Keratinocyte (primary cell): ENCODE data around the gene PEX3. TPM values are rescaled to one million over a fixed set of nuclear protein-coding genes. Genes with fewer than 3 reads are reported as not detected.

Experiments used
- DNase-seq: peaks from one replicate; pipeline ENCODE4 v3.0.0-alpha.2; 2011; ENCODE audit warnings: low read depth, missing footprints, low spot score
- FAIRE-seq: peaks from 2 replicates; lab custom pipeline; 2011; peaks lifted over from hg19 to GRCh38; lab: Jason Lieb, UNC
- H2AFZ ChIP-seq: 2 replicates; pipeline ENCODE4 v1.6.0; 2012; ENCODE audit warnings: low read length, control low read depth, inconsistent platforms; ENCODE audit not compliant: control insufficient read depth
- H3K27ac ChIP-seq: 2 replicates; pipeline ENCODE4 v1.5.1; 2011; ENCODE audit warnings: low read length; ENCODE audit not compliant: control insufficient read depth, insufficient read depth
- H3K27me3 ChIP-seq: 3 replicates; pipeline ENCODE4 v1.6.0; 2011; ENCODE audit warnings: low read length; ENCODE audit not compliant: control insufficient read depth, insufficient read depth; ENCODE audit errors: extremely low read depth
- H3K36me3 ChIP-seq, 2 experiments: 2 replicates in 1 of 2; 3 replicates in 1 of 2; pipeline ENCODE4 v1.5.1; 2011; ENCODE audit warnings: low read length in 2 of 2, mild to moderate bottlenecking in 1 of 2; ENCODE audit not compliant: control insufficient read depth in 2 of 2, insufficient read depth in 2 of 2; ENCODE audit errors: extremely low read depth in 1 of 2
- H3K4me1 ChIP-seq: 3 replicates; pipeline ENCODE4 v1.5.1; 2011; ENCODE audit warnings: low read length; ENCODE audit not compliant: control insufficient read depth, insufficient read depth; ENCODE audit errors: extremely low read depth
- H3K4me2 ChIP-seq: 3 replicates; pipeline ENCODE4 v1.6.0; 2011; ENCODE audit warnings: low read depth, low read length; ENCODE audit not compliant: control insufficient read depth, insufficient read depth; ENCODE audit errors: extremely low read depth
- H3K4me3 ChIP-seq, 3 experiments: fragments of 200-600 bp in 1 of 3; sonication (generic) in 1 of 3; 2 replicates in 2 of 3; 3 replicates in 1 of 3; pipeline ENCODE4 v1.5.1; 2011 to 2016; ENCODE audit warnings: low read length in 3 of 3, mild to moderate bottlenecking in 3 of 3, control low read depth in 2 of 3, inconsistent platforms in 1 of 3, low read depth in 1 of 3, mixed read lengths in 1 of 3, mixed run types in 1 of 3, moderate library complexity in 1 of 3; ENCODE audit not compliant: control insufficient read depth in 2 of 3, insufficient read depth in 2 of 3; ENCODE audit errors: extremely low read depth in 1 of 3
- H3K79me2 ChIP-seq: 2 replicates; pipeline ENCODE4 v1.6.0; 2012; ENCODE audit warnings: low read length; ENCODE audit not compliant: control insufficient read depth, insufficient read depth
- H3K9ac ChIP-seq: 3 replicates; pipeline ENCODE4 v1.6.0; 2011; ENCODE audit warnings: low read length; ENCODE audit not compliant: control insufficient read depth, insufficient read depth; ENCODE audit errors: extremely low read depth
- H3K9me1 ChIP-seq: 3 replicates; pipeline ENCODE4 v1.6.0; 2011; ENCODE audit warnings: low read length; ENCODE audit not compliant: control insufficient read depth, insufficient read depth; ENCODE audit errors: extremely low read depth
- H3K9me3 ChIP-seq: 2 replicates; pipeline ENCODE4 v1.5.1; 2012; ENCODE audit warnings: low read depth, low read length; ENCODE audit not compliant: control insufficient read depth
- H4K20me1 ChIP-seq: 3 replicates; pipeline ENCODE4 v1.6.0; 2011; ENCODE audit warnings: low read length; ENCODE audit not compliant: control insufficient read depth, insufficient read depth; ENCODE audit errors: extremely low read depth
- EZH2 ChIP-seq: IDR thresholded peaks from one replicate; pipeline ENCODE4 v1.6.1; 2012; ENCODE audit warnings: inconsistent platforms, mild to moderate bottlenecking, low read length, moderate library complexity
- dilution Hi-C: fragments of 300-500 bp; cut with MboI; formaldehyde crosslinking; loops from one replicate; pipeline ENCODE4 v1.7.0; 2020; ENCODE audit warnings: low sequenced_read_pairs; ENCODE audit not compliant: extremely low pct_ligation_motif_present
- polyA plus RNA-seq, 5 experiments: library from polyadenylated mRNA; depleted of rRNA in 3 of 5; stranded (reverse) in 3 of 5; stranded (forward) in 1 of 5; unstranded in 1 of 5; fragments of >200 nt; gene quantifications; 1 replicate in 1 of 5; 2 replicates in 3 of 5; 3 replicates in 1 of 5; pipeline versions ENCODE4 v1.2.1 to v1.2.3, GENCODE V29; 2011 to 2012; ENCODE audit warnings: missing spikeins in 2 of 5, low read depth in 1 of 5, low replicate concordance in 1 of 5
- TF ChIP-seq, protein P1 (sequence below), 3 experiments: IDR thresholded peaks in 1 of 3; conservative IDR thresholded peaks in 1 of 3; optimal IDR thresholded peaks in 1 of 3; 2 replicates in 2 of 3; 3 replicates in 1 of 3; pipeline versions ENCODE3 to v1.5.1; 2011; ENCODE audit warnings: low read length in 3 of 3, mild to moderate bottlenecking in 3 of 3, moderate library complexity in 2 of 3, control low read depth in 1 of 3, inconsistent platforms in 1 of 3; ENCODE audit not compliant: insufficient read depth in 2 of 3; ENCODE audit errors: extremely low read depth in 1 of 3

The PEX3 gene
- polyA plus RNA-seq, 1 donor (not counting 4 experiments of a cell fraction or from before 2014, with no cell fraction given) = 68.1 TPM

DNA sequence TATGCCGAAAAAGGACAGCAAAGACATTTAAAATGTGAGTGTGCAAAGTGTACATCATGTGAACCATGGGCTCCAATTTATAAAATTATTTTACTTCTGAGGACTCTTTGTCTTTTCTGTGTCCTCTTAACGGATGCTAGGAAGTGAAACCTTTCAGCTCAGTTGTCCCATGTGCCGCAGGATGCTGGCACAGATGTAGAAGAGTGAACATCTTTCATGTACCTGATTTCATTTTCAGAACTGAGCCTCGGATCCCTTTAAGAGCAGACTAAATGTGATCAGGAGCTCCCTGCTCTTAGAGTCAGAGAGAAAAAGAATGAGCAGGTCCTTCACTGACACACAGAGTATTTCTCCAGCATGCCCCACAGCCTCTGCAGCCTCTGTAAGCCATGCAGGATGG is 88.5 kb downstream of the PEX3 start:
- no peak overlapping the region for H2AFZ ChIP-seq
- no peaks in the 10 kb centered on the region for H3K9me1 ChIP-seq
- H3K4me2 ChIP-seq = no peak overlapping the region
- dilution Hi-C loops = no loop called here
- no peak overlapping the region for H3K4me3 ChIP-seq
- no peaks in the 10 kb centered on the region for H3K79me2 ChIP-seq
- no peaks in the 10 kb centered on the region for H3K36me3 ChIP-seq
- H3K27ac ChIP-seq = no peak overlapping the region
- H3K4me1 ChIP-seq = no peaks in the 10 kb centered on the region
- no peak for DNase-seq
- FAIRE-seq = no peak
- no peak overlapping the region for H3K9ac ChIP-seq
- TF ChIP-seq, protein P1, sequence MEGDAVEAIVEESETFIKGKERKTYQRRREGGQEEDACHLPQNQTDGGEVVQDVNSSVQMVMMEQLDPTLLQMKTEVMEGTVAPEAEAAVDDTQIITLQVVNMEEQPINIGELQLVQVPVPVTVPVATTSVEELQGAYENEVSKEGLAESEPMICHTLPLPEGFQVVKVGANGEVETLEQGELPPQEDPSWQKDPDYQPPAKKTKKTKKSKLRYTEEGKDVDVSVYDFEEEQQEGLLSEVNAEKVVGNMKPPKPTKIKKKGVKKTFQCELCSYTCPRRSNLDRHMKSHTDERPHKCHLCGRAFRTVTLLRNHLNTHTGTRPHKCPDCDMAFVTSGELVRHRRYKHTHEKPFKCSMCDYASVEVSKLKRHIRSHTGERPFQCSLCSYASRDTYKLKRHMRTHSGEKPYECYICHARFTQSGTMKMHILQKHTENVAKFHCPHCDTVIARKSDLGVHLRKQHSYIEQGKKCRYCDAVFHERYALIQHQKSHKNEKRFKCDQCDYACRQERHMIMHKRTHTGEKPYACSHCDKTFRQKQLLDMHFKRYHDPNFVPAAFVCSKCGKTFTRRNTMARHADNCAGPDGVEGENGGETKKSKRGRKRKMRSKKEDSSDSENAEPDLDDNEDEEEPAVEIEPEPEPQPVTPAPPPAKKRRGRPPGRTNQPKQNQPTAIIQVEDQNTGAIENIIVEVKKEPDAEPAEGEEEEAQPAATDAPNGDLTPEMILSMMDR (optimal IDR thresholded peaks at IDR 0.05 in 1 of 3, IDR thresholded peaks at IDR 0.05 in 1 of 3, conservative IDR thresholded peaks at IDR 0.05 in 1 of 3; ENCODE audit: extremely low read depth in 1 of 3, insufficient read depth in 2 of 3, low read length in 3 of 3) = no peak
- no peak for TF ChIP-seq EZH2
- no peaks in the 10 kb centered on the region for H3K9me3 ChIP-seq
- no peaks in the 10 kb centered on the region for H3K27me3 ChIP-seq
- H4K20me1 ChIP-seq = no peaks in the 10 kb centered on the region

DNA sequence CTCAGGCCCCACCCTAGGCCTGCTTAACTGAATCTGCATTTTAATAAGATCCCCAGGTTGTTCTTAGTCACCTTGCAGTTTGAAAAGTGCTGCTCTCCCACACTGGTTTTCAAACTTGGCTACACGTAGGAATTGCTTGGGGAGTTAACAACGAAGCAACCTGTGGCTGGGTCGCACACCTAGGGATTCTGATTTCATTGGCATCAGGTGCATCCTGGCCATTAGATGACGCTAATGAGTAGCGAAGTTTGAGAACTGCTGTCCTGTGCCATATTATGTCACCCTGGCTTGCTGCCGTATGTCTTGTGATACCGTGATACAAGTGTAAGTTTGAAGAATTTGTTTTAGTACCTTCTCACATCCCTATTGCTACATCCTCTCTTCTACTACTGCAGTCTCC is 89.1 kb downstream of the PEX3 start:
- H3K27ac ChIP-seq = no peak overlapping the region
- no peak for FAIRE-seq
- no peaks in the 10 kb centered on the region for H3K4me1 ChIP-seq

More for the DNA sequence above, 89.1 kb downstream of the PEX3 start:
- H3K4me3 ChIP-seq = no peak overlapping the region
- H2AFZ ChIP-seq = no peak overlapping the region
- dilution Hi-C loops = no loop called here
- H3K79me2 ChIP-seq = no peaks in the 10 kb centered on the region
- H3K4me2 ChIP-seq = no peak overlapping the region
- TF ChIP-seq, protein P1 (optimal IDR thresholded peaks at IDR 0.05 in 1 of 3, IDR thresholded peaks at IDR 0.05 in 1 of 3, conservative IDR thresholded peaks at IDR 0.05 in 1 of 3; ENCODE audit: extremely low read depth in 1 of 3, insufficient read depth in 2 of 3, low read length in 3 of 3) = no peak
- TF ChIP-seq EZH2 = no peak
- no peaks in the 10 kb centered on the region for H3K36me3 ChIP-seq
- no peaks in the 10 kb centered on the region for H3K9me1 ChIP-seq
- H3K27me3 ChIP-seq = no peaks in the 10 kb centered on the region
- H3K9me3 ChIP-seq = no peaks in the 10 kb centered on the region
- H3K9ac ChIP-seq = no peak overlapping the region
- no peak for DNase-seq
- no peaks in the 10 kb centered on the region for H4K20me1 ChIP-seq
